GM12878 (cell line): Measurements from ENCODE around the gene KLHL3. TPM values are rescaled to one million over a fixed set of nuclear protein-coding genes. Genes with fewer than 3 reads are reported as not detected.

Source experiments
- ATF2 ChIP-seq: IDR thresholded peaks from 2 replicates; pipeline ENCODE4 v1.6.1; 2012; ENCODE audit warnings: low read length, inconsistent platforms
- CBX5 ChIP-seq: sonication (generic); IDR thresholded peaks from 2 replicates; pipeline ENCODE4 v1.6.1; 2016; ENCODE audit warnings: low read depth, moderate library complexity, mild to moderate bottlenecking, inconsistent platforms
- CEBPB ChIP-seq, 2 experiments: fragments of 150-350 bp in 1 of 2; IDR thresholded peaks; 2 replicates each; pipeline ENCODE4 v1.6.1; 2012 to 2014; ENCODE audit warnings: low read depth in 2 of 2, low read length in 2 of 2, borderline replicate concordance in 1 of 2, inconsistent platforms in 1 of 2
- EGR1 ChIP-seq, 2 experiments: IDR thresholded peaks; 1 replicate in 1 of 2; 2 replicates in 1 of 2; pipeline ENCODE4 v1.6.1; 2011 to 2012; ENCODE audit warnings: low read depth in 2 of 2, low read length in 2 of 2, borderline replicate concordance in 1 of 2, mild to moderate bottlenecking in 1 of 2, moderate library complexity in 1 of 2
- IRF3 ChIP-seq: fragments of 450-650 bp; IDR thresholded peaks from 2 replicates; pipeline ENCODE4 v1.6.1; 2014; ENCODE audit warnings: mild to moderate bottlenecking
- KLF5 ChIP-seq: fragments of 450-650 bp; IDR thresholded peaks from 2 replicates; pipeline ENCODE4 v1.6.1; 2014; ENCODE audit warnings: mild to moderate bottlenecking; ENCODE audit not compliant: partially characterized antibody
- LARP7 ChIP-seq: fragments of 450-650 bp; IDR thresholded peaks from 2 replicates; pipeline ENCODE4 v1.6.1; 2017; ENCODE audit warnings: mild to moderate bottlenecking
- MAX ChIP-seq: IDR thresholded peaks from 2 replicates; pipeline ENCODE4 v1.6.1; 2012; ENCODE audit warnings: low read depth, low read length, improper control_type of control experiment
- MLLT1 ChIP-seq: fragments of 450-650 bp; IDR thresholded peaks from 2 replicates; pipeline ENCODE4 v1.6.1; 2016; ENCODE audit warnings: mild to moderate bottlenecking
- NFYB ChIP-seq: IDR thresholded peaks from 2 replicates; pipeline ENCODE4 v1.6.1; 2011; ENCODE audit warnings: low read depth, mild to moderate bottlenecking, low read length, improper control_type of control experiment, moderate library complexity; ENCODE audit not compliant: insufficient read depth
- PKNOX1 ChIP-seq: fragments of 450-650 bp; IDR thresholded peaks from 2 replicates; pipeline ENCODE4 v1.6.1; 2016; ENCODE audit warnings: mild to moderate bottlenecking
- POLR2AphosphoS5 ChIP-seq: IDR thresholded peaks from 2 replicates; pipeline ENCODE4 v1.6.1; 2011; ENCODE audit warnings: mild to moderate bottlenecking, low read length, inconsistent platforms
- RAD21 ChIP-seq: IDR thresholded peaks from 2 replicates; pipeline ENCODE4 v1.6.1; 2011; ENCODE audit warnings: mild to moderate bottlenecking, low read depth, low read length, moderate library complexity; ENCODE audit not compliant: insufficient read depth
- RB1 ChIP-seq: fragments of 450-650 bp; formaldehyde crosslinking; IDR thresholded peaks from 2 replicates; pipeline ENCODE4 v1.6.1; 2017; ENCODE audit warnings: mild to moderate bottlenecking, borderline replicate concordance
- SKIL ChIP-seq: fragments of 450-650 bp; IDR thresholded peaks from 2 replicates; pipeline ENCODE4 v1.6.1; 2017; ENCODE audit warnings: mild to moderate bottlenecking, low read depth, inconsistent platforms; ENCODE audit not compliant: poor library complexity, severe bottlenecking
- SPI1 ChIP-seq: IDR thresholded peaks from 2 replicates; pipeline ENCODE4 v1.6.1; 2011; ENCODE audit warnings: low read depth, mild to moderate bottlenecking, low read length, moderate library complexity, borderline replicate concordance; ENCODE audit not compliant: insufficient read depth
- SUPT20H ChIP-seq: IDR thresholded peaks from 2 replicates; pipeline ENCODE4 v1.6.1; 2011; ENCODE audit warnings: low read depth, mild to moderate bottlenecking, low read length, moderate library complexity, borderline replicate concordance; ENCODE audit not compliant: control insufficient read depth
- YY1 ChIP-seq: IDR thresholded peaks from 2 replicates; pipeline ENCODE4 v1.6.1; 2011; ENCODE audit warnings: low read depth, mild to moderate bottlenecking, low read length
- ZBTB33 ChIP-seq: fragments of 450-650 bp; IDR thresholded peaks from 2 replicates; pipeline ENCODE4 v1.6.1; 2017; ENCODE audit warnings: mild to moderate bottlenecking
- polyA plus RNA-seq, 11 experiments: library from polyadenylated mRNA; depleted of rRNA in 4 of 11; unstranded in 6 of 11; stranded (reverse) in 5 of 11; fragments of >200 nt; fragmentation: Nextera tagmentation in 4 of 11; fragmentation: Illumina TruSeq in 1 of 11; extraction: Ambion mirVana in 4 of 11; extraction: Trizol in 1 of 11; gene quantifications; 1 replicate in 1 of 11; 2 replicates in 10 of 11; pipeline versions ENCODE4 v1.2.1 to v1.2.3, GENCODE V29; 2011 to 2016; ENCODE audit warnings: inconsistent platforms in 2 of 11, missing spikeins in 2 of 11, low read depth in 1 of 11
- total RNA-seq, 4 experiments: library from RNA; depleted of rRNA in 3 of 4; stranded (reverse); fragments of >200 nt in 3 of 4; fragmentation: Illumina TruSeq in 1 of 4; extraction: Trizol in 1 of 4; gene quantifications; 2 replicates each; pipeline versions ENCODE4 v1.2.1 to v1.2.3, GENCODE V29; 2013 to 2021

The KLHL3 gene
- total and polyA plus RNA-seq, 10 of the 15 experiments (the other 5 are each of a cell fraction or from before 2014, with no cell fraction given) = 1.7 to 11.7 (median 5.6) TPM

- TF ChIP-seq YY1 (0 out of 2 replicates have a peak, but pooled peaks have one; percentile 12), NFYB (no peak), SPI1 (peak; percentile 43; the same call in 1 of the 2 replicates), RB1 (no peak), RAD21 (no peak), POLR2AphosphoS5 (no peak), ATF2 (no peak), ZBTB33 (no peak), CEBPB (IDR thresholded peaks at IDR 0.05; ENCODE audit: borderline replicate concordance in 1 of 2, low read depth in 2 of 2, low read length in 2 of 2) (no peak), EGR1 (IDR thresholded peaks at IDR 0.05; ENCODE audit: borderline replicate concordance in 1 of 2, low read depth in 2 of 2, low read length in 2 of 2) (no peak), SUPT20H (no peak), IRF3 (no peak), LARP7 (no peak), CBX5 (no peak), SKIL (no peak), MAX (no peak), PKNOX1 (peak; percentile 84), KLF5 (no peak), MLLT1 (no peak)
These were observed 70.0 kb downstream of the KLHL3 start (continued) for GRCh38 chr5:137665678-137666460.
